ENCODE results near the gene C5orf58.
A peak's percentile ranks its signal among the peaks of the same experiment; 100 is the strongest.

Gene C5orf58

DNA sequence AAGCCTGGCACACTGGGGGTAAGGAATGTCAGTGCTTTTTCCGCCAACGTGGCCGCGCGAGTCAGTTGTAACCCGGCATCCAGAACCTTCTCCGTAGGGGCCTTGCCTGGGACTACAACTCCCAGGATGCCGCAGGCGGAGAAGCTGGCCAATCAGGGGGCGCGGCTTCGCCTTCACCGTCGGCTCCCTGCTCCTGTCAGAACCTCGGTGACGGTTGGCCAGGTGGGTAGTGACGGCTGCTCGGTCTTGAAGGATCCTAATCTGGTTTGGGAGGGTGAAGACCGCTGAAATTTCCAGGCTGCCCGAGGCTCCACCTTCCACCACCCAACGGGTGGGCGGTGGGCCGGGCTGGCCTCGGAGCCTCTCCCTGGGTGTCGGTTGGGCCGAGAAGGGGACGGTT lies at the start of gene C5orf58:
TSS of gene C5orf58 (plus strand) at position 200 of the 400 bp plus-strand sequence. CDS start 1,992 bp downstream, outside the sequence.
- H3K9me2 ChIP-seq (replicated peaks; ENCODE audit: insufficient read depth, low read length), result no peaks in the 10 kb centered on the region
- TF ChIP-seq EZH2 (optimal IDR thresholded peaks at IDR 0.05; ENCODE audit: low read depth, low read length) (no peak), EZH2phosphoT487 (IDR thresholded peaks at IDR 0.05; ENCODE audit: low read length) (no peak), CTCF (IDR thresholded peaks at IDR 0.05; ENCODE audit: low read length) (no peak)
- no peak within 1 kb of the TSS for H3K9ac ChIP-seq (ENCODE audit: low read length)
- H3K4me3 ChIP-seq (ENCODE audit: low read length), result no peak within 1 kb of the TSS
- no peak within 1 kb of the TSS for H2AFZ ChIP-seq (ENCODE audit: low read length)
- H3K4me1 ChIP-seq (ENCODE audit: low read length), result no peaks in the 10 kb centered on the region
- no peak within 1 kb of the TSS for H3K27ac ChIP-seq (ENCODE audit: low read length)
- no peak for DNase-seq
- H4K20me1 ChIP-seq (ENCODE audit: insufficient read depth, low read length), result no peaks in the 10 kb centered on the region
- H3K36me3 ChIP-seq (replicated peaks; ENCODE audit: insufficient read depth, low read length), result no peaks in the 10 kb centered on the region
- no peaks in the 10 kb centered on the region for H3K27me3 ChIP-seq (replicated peaks; ENCODE audit: insufficient read depth, low read length)
- H3K4me2 ChIP-seq (ENCODE audit: low read depth, low read length), result no peak within 1 kb of the TSS
- H3K9me3 ChIP-seq (replicated peaks; ENCODE audit: insufficient read depth, low read length), result no peaks in the 10 kb centered on the region
- H3F3A ChIP-seq (ENCODE audit: insufficient read depth, low read length), result no peaks in the 10 kb centered on the region
- H3K79me2 ChIP-seq (ENCODE audit: low read length), result no peaks in the 10 kb centered on the region

GRCh38 chr5:170183816-170184687 lies 48.7 kb upstream of the C5orf58 start:
- H3K9me2 ChIP-seq (replicated peaks; ENCODE audit: insufficient read depth, low read length), result no peaks in the 10 kb centered on the region
- no peaks in the 10 kb centered on the region for H3K79me2 ChIP-seq (ENCODE audit: low read length)
- H2AFZ ChIP-seq (ENCODE audit: low read length), result no peak overlapping the region
- H3K9ac ChIP-seq (ENCODE audit: low read length), result no peak overlapping the region
- H4K20me1 ChIP-seq (ENCODE audit: insufficient read depth, low read length), result no peaks in the 10 kb centered on the region
- H3K36me3 ChIP-seq (replicated peaks; ENCODE audit: insufficient read depth, low read length), result no peaks in the 10 kb centered on the region
- H3K27ac ChIP-seq (ENCODE audit: low read length), result no peak overlapping the region
- H3F3A ChIP-seq (ENCODE audit: insufficient read depth, low read length), result no peaks in the 10 kb centered on the region
- no peaks in the 10 kb centered on the region for H3K4me1 ChIP-seq (ENCODE audit: low read length)
- H3K9me3 ChIP-seq (replicated peaks; ENCODE audit: insufficient read depth, low read length), result no peaks in the 10 kb centered on the region
- DNase-seq, result peak; percentile 59
- H3K27me3 ChIP-seq (replicated peaks; ENCODE audit: insufficient read depth, low read length), result no peaks in the 10 kb centered on the region
- TF ChIP-seq EZH2 (optimal IDR thresholded peaks at IDR 0.05; ENCODE audit: low read depth, low read length), result no peak
- TF ChIP-seq CTCF (IDR thresholded peaks at IDR 0.05; ENCODE audit: low read length), result peak; percentile 87
- H3K4me2 ChIP-seq (ENCODE audit: low read depth, low read length), result no peak overlapping the region
- no peak overlapping the region for H3K4me3 ChIP-seq (ENCODE audit: low read length)

DNA sequence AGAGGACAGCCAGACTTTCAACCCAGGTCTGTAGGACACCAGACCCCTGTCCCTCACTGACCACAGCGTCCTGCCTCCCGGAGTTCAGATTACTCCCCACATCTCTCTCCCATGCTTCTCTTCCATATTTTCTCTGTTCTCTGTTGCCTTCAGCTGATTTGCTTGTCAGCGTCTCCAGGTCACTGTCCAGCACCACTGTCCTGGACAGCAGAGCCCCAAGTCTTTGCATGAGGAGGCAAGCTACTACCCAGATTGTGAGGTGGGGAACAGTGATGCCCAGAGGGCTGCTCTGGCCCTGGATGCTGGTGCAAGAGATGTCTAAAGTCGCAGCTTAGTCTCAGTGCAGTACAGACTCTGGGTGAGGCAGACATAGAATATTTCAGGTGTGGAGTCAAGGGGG lies 48.0 kb upstream of the C5orf58 start:
- no peaks in the 10 kb centered on the region for H3K9me3 ChIP-seq (replicated peaks; ENCODE audit: insufficient read depth, low read length)
- H3K27ac ChIP-seq (ENCODE audit: low read length), result no peak overlapping the region
- H3K9ac ChIP-seq (ENCODE audit: low read length), result no peak overlapping the region
- DNase-seq, result no peak
- TF ChIP-seq CTCF (IDR thresholded peaks at IDR 0.05; ENCODE audit: low read length) (no peak), EZH2phosphoT487 (IDR thresholded peaks at IDR 0.05; ENCODE audit: low read length) (no peak), EZH2 (optimal IDR thresholded peaks at IDR 0.05; ENCODE audit: low read depth, low read length) (no peak)
- no peaks in the 10 kb centered on the region for H3K36me3 ChIP-seq (replicated peaks; ENCODE audit: insufficient read depth, low read length)
- no peaks in the 10 kb centered on the region for H3F3A ChIP-seq (ENCODE audit: insufficient read depth, low read length)
- no peaks in the 10 kb centered on the region for H3K9me2 ChIP-seq (replicated peaks; ENCODE audit: insufficient read depth, low read length)
- no peaks in the 10 kb centered on the region for H3K27me3 ChIP-seq (replicated peaks; ENCODE audit: insufficient read depth, low read length)
- H3K4me1 ChIP-seq (ENCODE audit: low read length), result no peaks in the 10 kb centered on the region
- H3K4me2 ChIP-seq (ENCODE audit: low read depth, low read length), result no peak overlapping the region
- no peaks in the 10 kb centered on the region for H3K79me2 ChIP-seq (ENCODE audit: low read length)
- no peaks in the 10 kb centered on the region for H4K20me1 ChIP-seq (ENCODE audit: insufficient read depth, low read length)
- no peak overlapping the region for H3K4me3 ChIP-seq (ENCODE audit: low read length)
- no peak overlapping the region for H2AFZ ChIP-seq (ENCODE audit: low read length)
